Measurements from ENCODE around the gene CLCN6. TPM values are rescaled to one million over a fixed set of nuclear protein-coding genes. Genes with fewer than 3 reads are reported as not detected.
A peak's percentile ranks its signal among the peaks of the same experiment; 100 is the strongest.

CLCN6 gene
- total RNA-seq, 1 donor from 2014 or later = 17.6 TPM

- TF ChIP-seq CTCF (IDR thresholded peaks at IDR 0.05; ENCODE audit: insufficient read depth, low read length, poor library complexity, severe bottlenecking) = no peak
- peaks cover 38% of the 10 kb centered on the region for H3K27me3 ChIP-seq (ENCODE audit: control insufficient read depth, insufficient read depth, low read length)
- no peaks in the 10 kb centered on the region for H3K36me3 ChIP-seq (ENCODE audit: control insufficient read depth, insufficient read depth, low read length)
- no peak within 1 kb of the TSS for H3K4me3 ChIP-seq (ENCODE audit: low read depth, low read length)
- no peak for DNase-seq (ENCODE audit: low read depth)
These were observed 52.6 kb downstream of the CLCN6 start, which contains the start of gene NPPB for GRCh38 chr1:11858613-11858967. TSS of gene NPPB (minus strand) at chr1:11858945. CDS start at chr1:11858833, 112 bp downstream.

GRCh38 chr1:11858968-11859871, 53.2 kb downstream of the CLCN6 start:
- Histone ChIP-seq H3K36me3 (ENCODE audit: control insufficient read depth, insufficient read depth, low read length) (no peaks in the 10 kb centered on the region), H3K27me3 (ENCODE audit: control insufficient read depth, insufficient read depth, low read length) (peaks cover 38% of the 10 kb centered on the region), H3K4me3 (ENCODE audit: low read depth, low read length) (no peak overlapping the region)
- peak; percentile 28 for DNase-seq (ENCODE audit: low read depth)
- peak; percentile 18 for TF ChIP-seq CTCF (IDR thresholded peaks at IDR 0.05; ENCODE audit: insufficient read depth, low read length, poor library complexity, severe bottlenecking)

GRCh38 chr1:11860083-11860482, 54.1 kb downstream of the CLCN6 start:
- no peak for TF ChIP-seq CTCF (IDR thresholded peaks at IDR 0.05; ENCODE audit: insufficient read depth, low read length, poor library complexity, severe bottlenecking)
- H3K27me3 ChIP-seq (ENCODE audit: control insufficient read depth, insufficient read depth, low read length) = peaks cover 35% of the 10 kb centered on the region
- no peak for DNase-seq (ENCODE audit: low read depth)
- H3K36me3 ChIP-seq (ENCODE audit: control insufficient read depth, insufficient read depth, low read length) = no peaks in the 10 kb centered on the region
- no peak overlapping the region for H3K4me3 ChIP-seq (ENCODE audit: low read depth, low read length)

DNA sequence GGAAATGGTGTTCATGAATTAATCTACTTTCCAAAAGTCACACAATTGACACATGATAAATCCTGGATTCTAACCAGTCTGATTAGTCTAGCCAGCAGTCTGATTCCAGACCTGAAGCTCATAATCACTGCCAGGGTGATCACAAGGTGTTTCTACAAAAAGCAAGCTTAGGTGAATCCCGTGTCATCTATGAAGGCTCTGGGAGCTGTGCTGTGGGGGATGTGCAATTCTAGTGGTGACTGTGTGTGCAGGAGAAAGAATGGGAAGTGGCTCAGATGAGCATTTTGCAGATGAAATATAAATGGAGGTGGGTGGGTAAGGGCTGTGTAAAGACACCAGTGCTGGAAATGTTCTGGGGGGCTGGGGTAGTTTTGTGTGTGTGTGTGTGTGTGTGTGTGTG, 54.6 kb downstream of the CLCN6 start:
- DNase-seq (ENCODE audit: low read depth) = no peak
- no peak overlapping the region for H3K4me3 ChIP-seq (ENCODE audit: low read depth, low read length)
- H3K27me3 ChIP-seq (ENCODE audit: control insufficient read depth, insufficient read depth, low read length) = peaks cover 36% of the 10 kb centered on the region
- no peak for TF ChIP-seq CTCF (IDR thresholded peaks at IDR 0.05; ENCODE audit: insufficient read depth, low read length, poor library complexity, severe bottlenecking)
- H3K36me3 ChIP-seq (ENCODE audit: control insufficient read depth, insufficient read depth, low read length) = no peaks in the 10 kb centered on the region

- Histone ChIP-seq H3K4me3 (ENCODE audit: low read depth, low read length) (no peak overlapping the region), H3K36me3 (ENCODE audit: control insufficient read depth, insufficient read depth, low read length) (no peaks in the 10 kb centered on the region), H3K27me3 (ENCODE audit: control insufficient read depth, insufficient read depth, low read length) (peaks cover 29% of the 10 kb centered on the region)
- DNase-seq (ENCODE audit: low read depth) = no peak
- TF ChIP-seq CTCF (IDR thresholded peaks at IDR 0.05; ENCODE audit: insufficient read depth, low read length, poor library complexity, severe bottlenecking) = no peak
These were observed 56.9 kb downstream of the CLCN6 start for GRCh38 chr1:11862890-11863289.

Measured in kidney epithelial cell (primary cell).